OCI-LY7 (cell line): Measurements from ENCODE around the gene TMEM54. TPM values are rescaled to one million over a fixed set of nuclear protein-coding genes. Genes with fewer than 3 reads are reported as not detected.

Experiments
- BruUV-seq: library from RNA; stranded (reverse); fragments of 400-500 nt; replicated peaks from 2 replicates; lab custom pipeline; 2021; lab: Mats Ljungman, UMichigan
- CTCF ChIA-PET: fragments of 300-600 bp; sonication (Branson Sonifier 250); formaldehyde crosslinking; loops from one replicate; lab custom pipeline; 2022; ENCODE audit warnings: antibody characterized with exemption; ENCODE audit not compliant: unreplicated experiment; lab: Charles Lee
- POLR2A ChIA-PET: fragments of 300-600 bp; sonication (Branson Sonifier 250); formaldehyde crosslinking; loops from one replicate; lab custom pipeline; 2022; ENCODE audit warnings: antibody characterized with exemption; lab: Charles Lee
- DNase-seq: peaks from one replicate; pipeline ENCODE4 v3.0.0-alpha.2; 2015; ENCODE audit warnings: low spot score
- H2AFZ ChIP-seq: fragments of 200-600 bp; sonication (generic), shearing (Covaris generic); 2 replicates; pipeline ENCODE4 v1.6.1; 2014; ENCODE audit warnings: mild to moderate bottlenecking, antibody characterized with exemption, low read length, moderate library complexity
- H3K27ac ChIP-seq: fragments of 200-600 bp; sonication (generic); 2 replicates; pipeline ENCODE4 v1.5.1; 2014; ENCODE audit warnings: mixed run types, low read depth, mild to moderate bottlenecking, moderate library complexity, low read length, inconsistent platforms; ENCODE audit not compliant: poor library complexity, severe bottlenecking
- H3K36me3 ChIP-seq: fragments of 200-600 bp; sonication (generic); 2 replicates; pipeline ENCODE4 v1.6.1; 2014; ENCODE audit warnings: mild to moderate bottlenecking, antibody characterized with exemption, low read length, moderate library complexity, mixed read lengths; ENCODE audit not compliant: insufficient read depth
- H3K4me1 ChIP-seq: fragments of 200-600 bp; sonication (generic); 2 replicates; pipeline ENCODE4 v1.5.1; 2014; ENCODE audit warnings: mild to moderate bottlenecking, low read length; ENCODE audit not compliant: insufficient read depth, poor library complexity, severe bottlenecking
- H3K4me2 ChIP-seq: fragments of 200-600 bp; sonication (generic); 2 replicates; pipeline ENCODE4 v1.6.1; 2014; ENCODE audit warnings: mild to moderate bottlenecking, low read length
- H3K4me3 ChIP-seq: fragments of 200-600 bp; sonication (generic); 2 replicates; pipeline ENCODE4 v1.5.1; 2014; ENCODE audit warnings: mild to moderate bottlenecking, low read depth, low read length; ENCODE audit not compliant: poor library complexity, severe bottlenecking
- H3K79me2 ChIP-seq: fragments of 200-600 bp; sonication (generic); 2 replicates; pipeline ENCODE4 v1.6.1; 2016; ENCODE audit warnings: low read depth, mild to moderate bottlenecking, low read length, moderate library complexity, mixed read lengths; ENCODE audit not compliant: insufficient read depth
- H3K9me2 ChIP-seq: fragments of 200-600 bp; sonication (generic); 2 replicates; pipeline ENCODE4 v1.6.1; 2016; ENCODE audit warnings: mild to moderate bottlenecking, low read length, mixed read lengths; ENCODE audit not compliant: insufficient read depth
- H3K9me3 ChIP-seq: fragments of 200-600 bp; sonication (generic); 2 replicates; pipeline ENCODE4 v1.6.1; 2014; ENCODE audit warnings: mild to moderate bottlenecking, mixed run types, low read length, mixed read lengths
- H4K20me1 ChIP-seq: fragments of 200-600 bp; sonication (generic); 2 replicates; pipeline ENCODE4 v1.6.1; 2014; ENCODE audit warnings: mild to moderate bottlenecking, antibody characterized with exemption, low read length, moderate library complexity, mixed read lengths; ENCODE audit not compliant: insufficient read depth
- EZH2phosphoT487 ChIP-seq: fragments of 200-600 bp; sonication (generic); IDR thresholded peaks from 2 replicates; pipeline ENCODE4 v1.6.1; 2018; ENCODE audit warnings: low read depth, borderline replicate concordance, mild to moderate bottlenecking, mixed run types, antibody characterized with exemption, low read length, moderate library complexity, mixed read lengths
- intact Hi-C: fragments of 100-400 bp; cut with micrococcal nuclease; formaldehyde crosslinking; loops from one replicate; pipeline ENCODE4 v1.10.0; 2022; ENCODE audit not compliant: unreplicated experiment
- total RNA-seq, 2 experiments: library from RNA; depleted of rRNA in 1 of 2; stranded (reverse); fragments of >200 nt in 1 of 2; shearing (Covaris generic) in 1 of 2; gene quantifications; 2 replicates each; pipeline ENCODE4 v1.2.3, GENCODE V29; 2014 to 2022
- TF ChIP-seq, protein P1 (sequence below): fragments of 200-600 bp; sonication (generic); conservative IDR thresholded peaks from 2 replicates; pipeline ENCODE4 v1.5.1; 2014; ENCODE audit warnings: mild to moderate bottlenecking, antibody characterized with exemption, low read length, moderate library complexity, mixed read lengths

Gene TMEM54
- total RNA-seq, 2 experiments from 2014 or later = 0.93 to 3.1 TPM

DNA sequence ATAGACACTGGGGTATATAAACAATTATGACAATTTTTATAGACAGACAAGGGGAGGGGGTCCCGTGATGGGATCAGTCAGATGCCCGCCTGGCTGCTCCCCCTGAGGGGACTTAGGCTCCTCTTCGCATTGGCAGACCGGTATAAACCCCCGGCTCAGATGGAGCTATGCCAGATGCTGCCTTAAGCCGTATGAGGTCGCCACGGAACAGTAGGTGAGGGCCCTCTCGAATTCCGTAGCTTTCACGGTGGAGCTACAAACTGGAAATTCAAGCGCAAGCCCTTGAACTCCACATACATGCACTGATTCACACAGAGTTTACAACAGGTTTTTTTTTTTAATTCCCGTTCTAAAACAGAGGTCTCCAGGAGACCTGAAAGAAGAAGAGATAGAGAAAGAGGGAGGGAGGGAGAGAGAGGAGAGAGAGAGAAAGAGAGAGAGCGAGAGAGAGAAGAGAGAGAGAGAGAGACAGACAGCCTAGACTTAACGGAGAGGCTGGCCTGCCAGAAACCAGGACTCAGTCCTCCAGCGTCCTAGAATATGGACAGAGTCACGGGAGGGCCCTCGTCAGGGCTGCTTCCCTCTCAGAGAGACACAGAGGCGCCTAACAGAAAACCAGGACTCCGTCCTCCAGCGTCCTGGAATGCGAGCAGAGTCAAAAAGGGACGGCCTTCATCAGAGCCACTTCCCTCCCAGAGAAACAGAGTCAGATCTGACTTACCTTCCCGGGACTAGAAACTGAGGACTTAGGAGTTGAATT lies 24.4 kb upstream of the TMEM54 start:
- Histone ChIP-seq H3K27ac (no peak overlapping the region), H2AFZ (no peak overlapping the region), H3K9me2 (no peaks in the 10 kb centered on the region), H3K9me3 (no peaks in the 10 kb centered on the region), H4K20me1 (no peaks in the 10 kb centered on the region), H3K4me3 (no peak overlapping the region), H3K79me2 (no peaks in the 10 kb centered on the region), H3K4me2 (no peak overlapping the region), H3K36me3 (no peaks in the 10 kb centered on the region), H3K4me1 (no peaks in the 10 kb centered on the region)
- no peak for DNase-seq
- TF ChIP-seq, protein P1, sequence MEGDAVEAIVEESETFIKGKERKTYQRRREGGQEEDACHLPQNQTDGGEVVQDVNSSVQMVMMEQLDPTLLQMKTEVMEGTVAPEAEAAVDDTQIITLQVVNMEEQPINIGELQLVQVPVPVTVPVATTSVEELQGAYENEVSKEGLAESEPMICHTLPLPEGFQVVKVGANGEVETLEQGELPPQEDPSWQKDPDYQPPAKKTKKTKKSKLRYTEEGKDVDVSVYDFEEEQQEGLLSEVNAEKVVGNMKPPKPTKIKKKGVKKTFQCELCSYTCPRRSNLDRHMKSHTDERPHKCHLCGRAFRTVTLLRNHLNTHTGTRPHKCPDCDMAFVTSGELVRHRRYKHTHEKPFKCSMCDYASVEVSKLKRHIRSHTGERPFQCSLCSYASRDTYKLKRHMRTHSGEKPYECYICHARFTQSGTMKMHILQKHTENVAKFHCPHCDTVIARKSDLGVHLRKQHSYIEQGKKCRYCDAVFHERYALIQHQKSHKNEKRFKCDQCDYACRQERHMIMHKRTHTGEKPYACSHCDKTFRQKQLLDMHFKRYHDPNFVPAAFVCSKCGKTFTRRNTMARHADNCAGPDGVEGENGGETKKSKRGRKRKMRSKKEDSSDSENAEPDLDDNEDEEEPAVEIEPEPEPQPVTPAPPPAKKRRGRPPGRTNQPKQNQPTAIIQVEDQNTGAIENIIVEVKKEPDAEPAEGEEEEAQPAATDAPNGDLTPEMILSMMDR = no peak
- TF ChIP-seq EZH2phosphoT487 = no peak
- intact Hi-C loops = no loop called here
- ChIA-PET POLR2A (interaction anchor here (0.7 to 0.9 kb wide), 2 partner anchors 132 to 155 kb away, joined by 3 to 9 read pairs; partner anchors contain the start of gene AZIN2), CTCF (interaction anchor here (0.7 kb wide), 1 partner anchor 130 kb away, joined by 3 read pairs; no protein-coding TSS in a partner anchor)
- BruUV-seq = no TSS peak

DNA sequence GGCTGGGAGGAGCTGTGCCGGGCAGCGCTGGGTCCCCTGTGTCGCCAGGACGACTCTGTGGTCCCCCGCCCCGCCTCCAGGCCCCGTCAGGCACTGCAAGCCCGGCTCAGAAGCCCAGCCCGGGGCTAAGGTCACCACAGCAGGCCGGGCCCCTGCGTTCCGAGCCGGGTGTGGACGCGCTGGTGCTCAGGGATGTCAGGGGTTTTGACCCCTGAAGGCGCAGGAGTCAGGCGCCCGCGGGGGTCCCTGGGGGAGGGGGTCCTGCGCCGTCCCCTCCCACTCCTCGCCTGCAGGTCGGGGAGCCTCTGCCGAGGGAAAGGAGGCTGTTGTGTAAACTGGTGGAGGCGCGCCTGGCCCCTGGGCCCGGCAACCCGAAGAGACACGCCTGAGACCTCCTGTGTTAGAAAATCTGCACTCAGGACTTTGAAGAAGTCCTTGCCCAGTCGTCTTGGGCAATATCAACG lies 23.7 kb upstream of the TMEM54 start:
- no peaks in the 10 kb centered on the region for H3K36me3 ChIP-seq
- TF ChIP-seq, protein P1 = no peak
- no peak for TF ChIP-seq EZH2phosphoT487
- POLR2A ChIA-PET = no interaction called here
- CTCF ChIA-PET = no interaction called here
- DNase-seq = no peak
- H3K4me3 ChIP-seq = no peak overlapping the region
- H3K27ac ChIP-seq = no peak overlapping the region
- H3K4me1 ChIP-seq = no peaks in the 10 kb centered on the region
- no TSS peak for BruUV-seq
- no peaks in the 10 kb centered on the region for H3K79me2 ChIP-seq
- H3K9me3 ChIP-seq = no peaks in the 10 kb centered on the region
- no peaks in the 10 kb centered on the region for H4K20me1 ChIP-seq
- H3K9me2 ChIP-seq = no peaks in the 10 kb centered on the region
- intact Hi-C loops = no loop called here
- no peak overlapping the region for H2AFZ ChIP-seq
- no peak overlapping the region for H3K4me2 ChIP-seq

DNA sequence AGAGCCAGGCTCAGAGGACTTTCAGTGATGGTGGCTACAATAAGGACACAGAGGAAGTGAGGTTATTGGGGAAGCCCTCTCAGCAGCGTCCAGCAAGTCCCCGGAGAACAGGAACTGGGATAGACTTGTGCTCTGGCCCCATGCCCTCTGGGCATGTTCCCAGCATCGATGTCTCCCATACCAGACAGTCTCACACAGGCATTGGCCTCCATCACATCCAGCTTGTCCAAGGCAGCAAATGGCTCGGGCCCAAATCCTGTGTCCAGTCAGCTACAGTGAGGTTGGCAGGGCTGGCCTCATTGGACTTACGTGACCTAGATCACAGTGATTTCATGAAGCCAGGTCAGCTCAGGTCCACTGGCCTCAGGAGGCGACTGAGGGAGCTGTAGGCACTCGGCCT lies 19.6 kb upstream of the TMEM54 start:
- CTCF ChIA-PET = interaction anchor here (0.7 kb wide), 1 partner anchor 315 kb away, joined by 3 read pairs; no protein-coding TSS in a partner anchor
- POLR2A ChIA-PET = interaction anchor here (1.1 kb wide), 1 partner anchor 37 kb away, joined by 4 read pairs; no protein-coding TSS in a partner anchor
- H3K4me2 ChIP-seq = no peak overlapping the region
- no peaks in the 10 kb centered on the region for H3K9me3 ChIP-seq
- intact Hi-C loops = no loop called here
- H3K9me2 ChIP-seq = no peaks in the 10 kb centered on the region
- no peaks in the 10 kb centered on the region for H4K20me1 ChIP-seq
- DNase-seq = no peak
- no TSS peak for BruUV-seq
- H3K27ac ChIP-seq = no peak overlapping the region
- H3K4me3 ChIP-seq = no peak overlapping the region
- TF ChIP-seq EZH2phosphoT487 = no peak
- TF ChIP-seq, protein P1 = no peak
- H3K4me1 ChIP-seq = no peaks in the 10 kb centered on the region
- no peaks in the 10 kb centered on the region for H3K79me2 ChIP-seq
- H2AFZ ChIP-seq = no peak overlapping the region
- H3K36me3 ChIP-seq = no peaks in the 10 kb centered on the region
